Measurements from ENCODE around the gene HDAC4.

- TF ChIP-seq FOXK2 (IDR thresholded peaks at IDR 0.05) (no peak), TARDBP (IDR thresholded peaks at IDR 0.05) (no peak), L3MBTL2 (conservative IDR thresholded peaks at IDR 0.05) (no peak), FOXA1 (IDR thresholded peaks at IDR 0.05) (no peak), SP1 (IDR thresholded peaks at IDR 0.05) (no peak), BHLHE40 (IDR thresholded peaks at IDR 0.05; ENCODE audit: borderline replicate concordance) (no peak), LEF1 (IDR thresholded peaks at IDR 0.05; ENCODE audit: borderline replicate concordance) (no peak), FOXM1 (IDR thresholded peaks at IDR 0.05; ENCODE audit: borderline replicate concordance) (no peak), CTBP1 (IDR thresholded peaks at IDR 0.05; ENCODE audit: borderline replicate concordance) (no peak)
These were observed 346.9 kb downstream of the HDAC4 start for GRCh38 chr2:239053801-239054503.

Measured in HEK293T (cell line).